MM.1S (cell line): ENCODE measurements around the gene TMCO4.

Experiments used
- DNase-seq: peaks from one replicate; pipeline ENCODE4 v3.0.0-alpha.2; 2015
- H2AFZ ChIP-seq: fragments of 300-600 bp; sonication (generic); 2 replicates; pipeline ENCODE4 v1.6.0; 2016; ENCODE audit warnings: antibody characterized with exemption, low read length
- H3F3A ChIP-seq: fragments of 300-600 bp; sonication (generic); 2 replicates; pipeline ENCODE4 v1.6.1; 2016; ENCODE audit warnings: mild to moderate bottlenecking, antibody characterized with exemption, low read length, moderate library complexity, mixed read lengths; ENCODE audit not compliant: insufficient read depth
- H3K27ac ChIP-seq: fragments of 300-600 bp; sonication (generic); 2 replicates; pipeline ENCODE4 v1.5.1; 2016; ENCODE audit warnings: mild to moderate bottlenecking, low read length
- H3K27me3 ChIP-seq: fragments of 300-600 bp; sonication (generic); replicated peaks from 2 replicates; pipeline ENCODE4 v1.6.0; 2016; ENCODE audit warnings: low read length; ENCODE audit not compliant: insufficient read depth
- H3K36me3 ChIP-seq: fragments of 300-600 bp; sonication (generic); replicated peaks from 2 replicates; pipeline ENCODE4 v1.6.1; 2016; ENCODE audit warnings: mild to moderate bottlenecking, low read length, mixed read lengths; ENCODE audit not compliant: insufficient read depth
- H3K4me1 ChIP-seq: fragments of 300-600 bp; sonication (generic); 2 replicates; pipeline ENCODE4 v1.6.1; 2016; ENCODE audit warnings: low read length, mixed read lengths
- H3K4me2 ChIP-seq: fragments of 300-600 bp; sonication (generic); 2 replicates; pipeline ENCODE4 v1.6.0; 2016; ENCODE audit warnings: low read depth, low read length
- H3K4me3 ChIP-seq: fragments of 300-600 bp; sonication (generic); 2 replicates; pipeline ENCODE4 v1.5.1; 2016; ENCODE audit warnings: low read length, mixed read lengths
- H3K79me2 ChIP-seq: fragments of 300-600 bp; sonication (generic); 2 replicates; pipeline ENCODE4 v1.6.1; 2016; ENCODE audit warnings: mixed run types, low read length, mixed read lengths
- H3K9ac ChIP-seq: fragments of 300-600 bp; sonication (generic); 2 replicates; pipeline ENCODE4 v1.6.1; 2016; ENCODE audit warnings: low read length, mixed read lengths
- H3K9me2 ChIP-seq: fragments of 300-600 bp; sonication (generic); replicated peaks from 2 replicates; pipeline ENCODE4 v1.6.1; 2016; ENCODE audit warnings: mild to moderate bottlenecking, low read length, mixed read lengths; ENCODE audit not compliant: insufficient read depth
- H3K9me3 ChIP-seq: fragments of 300-600 bp; sonication (generic); replicated peaks from 2 replicates; pipeline ENCODE4 v1.6.1; 2016; ENCODE audit warnings: mild to moderate bottlenecking, low read length, mixed read lengths; ENCODE audit not compliant: insufficient read depth
- H4K20me1 ChIP-seq: fragments of 300-600 bp; sonication (generic); 2 replicates; pipeline ENCODE4 v1.6.1; 2016; ENCODE audit warnings: mild to moderate bottlenecking, low read length, moderate library complexity, mixed read lengths; ENCODE audit not compliant: insufficient read depth
- CTCF ChIP-seq: fragments of 300-600 bp; sonication (generic); IDR thresholded peaks from 2 replicates; pipeline ENCODE4 v1.5.1; 2016; ENCODE audit warnings: antibody characterized with exemption, low read length, mixed read lengths
- EZH2 ChIP-seq: fragments of 300-600 bp; sonication (generic); optimal IDR thresholded peaks from 2 replicates; pipeline ENCODE3; 2017; ENCODE audit warnings: low read depth, mild to moderate bottlenecking, antibody characterized with exemption, low read length, mixed read lengths
- EZH2phosphoT487 ChIP-seq: fragments of 300-600 bp; sonication (generic); IDR thresholded peaks from 2 replicates; pipeline ENCODE4 v1.6.1; 2018; ENCODE audit warnings: antibody characterized with exemption, low read length

The TMCO4 gene

GRCh38 chr1:19679691-19680090, 120.0 kb downstream of the TMCO4 start:
- Histone ChIP-seq H2AFZ (no peak overlapping the region), H3K79me2 (no peaks in the 10 kb centered on the region), H3K4me1 (no peaks in the 10 kb centered on the region), H3K4me3 (no peak overlapping the region), H3F3A (no peaks in the 10 kb centered on the region), H3K4me2 (no peak overlapping the region), H3K9ac (no peak overlapping the region), H3K27me3 (peaks cover 9% of the 10 kb centered on the region), H3K9me3 (no peaks in the 10 kb centered on the region), H4K20me1 (no peaks in the 10 kb centered on the region), H3K36me3 (no peaks in the 10 kb centered on the region), H3K9me2 (no peaks in the 10 kb centered on the region), H3K27ac (no peak overlapping the region)
- DNase-seq: no peak
- TF ChIP-seq EZH2 (no peak), EZH2phosphoT487 (no peak), CTCF (no peak)

- H3K4me1 ChIP-seq: no peaks in the 10 kb centered on the region
- H3K9me2 ChIP-seq: no peaks in the 10 kb centered on the region
- H3K79me2 ChIP-seq: no peaks in the 10 kb centered on the region
- no peak overlapping the region for H3K4me2 ChIP-seq
- TF ChIP-seq EZH2phosphoT487 (no peak), EZH2 (no peak), CTCF (no peak)
- no peak overlapping the region for H3K4me3 ChIP-seq
- H4K20me1 ChIP-seq: no peaks in the 10 kb centered on the region
- no peak overlapping the region for H2AFZ ChIP-seq
- no peak overlapping the region for H3K9ac ChIP-seq
- no peak overlapping the region for H3K27ac ChIP-seq
- H3F3A ChIP-seq: no peaks in the 10 kb centered on the region
- H3K27me3 ChIP-seq: peaks cover 9% of the 10 kb centered on the region
- no peaks in the 10 kb centered on the region for H3K9me3 ChIP-seq
- no peak for DNase-seq
- H3K36me3 ChIP-seq: no peaks in the 10 kb centered on the region
These were observed 120.7 kb downstream of the TMCO4 start for GRCh38 chr1:19678931-19679453.

GRCh38 chr1:19678493-19678892, 121.2 kb downstream of the TMCO4 start:
- H3K4me2 ChIP-seq: no peak overlapping the region
- no peak overlapping the region for H3K9ac ChIP-seq
- no peaks in the 10 kb centered on the region for H3F3A ChIP-seq
- H3K79me2 ChIP-seq: no peaks in the 10 kb centered on the region
- TF ChIP-seq EZH2phosphoT487: no peak
- TF ChIP-seq CTCF: no peak
- no peak for TF ChIP-seq EZH2
- no peak overlapping the region for H3K4me3 ChIP-seq
- H3K27ac ChIP-seq: no peak overlapping the region
- no peaks in the 10 kb centered on the region for H3K36me3 ChIP-seq
- H3K9me3 ChIP-seq: no peaks in the 10 kb centered on the region
- DNase-seq: no peak
- H3K27me3 ChIP-seq: peaks cover 9% of the 10 kb centered on the region
- no peaks in the 10 kb centered on the region for H3K4me1 ChIP-seq
- H2AFZ ChIP-seq: no peak overlapping the region
- H4K20me1 ChIP-seq: no peaks in the 10 kb centered on the region
- no peaks in the 10 kb centered on the region for H3K9me2 ChIP-seq
